DND-41 (cell line): ENCODE measurements around the gene TMEM184A.

ENCODE experiments used
- EZH2 ChIP-seq: IDR thresholded peaks from 3 replicates; pipeline ENCODE4 v1.6.1; 2012; ENCODE audit warnings: borderline replicate concordance, low read depth, mild to moderate bottlenecking, moderate library complexity, low read length, inconsistent platforms; ENCODE audit not compliant: severe bottlenecking
- TF ChIP-seq, protein P1 (sequence below): IDR thresholded peaks from 2 replicates; pipeline ENCODE4 v1.5.1; 2012; ENCODE audit warnings: borderline replicate concordance, low read length, moderate library complexity, mild to moderate bottlenecking; ENCODE audit not compliant: poor library complexity, severe bottlenecking; ENCODE audit errors: extremely low read depth

DNA sequence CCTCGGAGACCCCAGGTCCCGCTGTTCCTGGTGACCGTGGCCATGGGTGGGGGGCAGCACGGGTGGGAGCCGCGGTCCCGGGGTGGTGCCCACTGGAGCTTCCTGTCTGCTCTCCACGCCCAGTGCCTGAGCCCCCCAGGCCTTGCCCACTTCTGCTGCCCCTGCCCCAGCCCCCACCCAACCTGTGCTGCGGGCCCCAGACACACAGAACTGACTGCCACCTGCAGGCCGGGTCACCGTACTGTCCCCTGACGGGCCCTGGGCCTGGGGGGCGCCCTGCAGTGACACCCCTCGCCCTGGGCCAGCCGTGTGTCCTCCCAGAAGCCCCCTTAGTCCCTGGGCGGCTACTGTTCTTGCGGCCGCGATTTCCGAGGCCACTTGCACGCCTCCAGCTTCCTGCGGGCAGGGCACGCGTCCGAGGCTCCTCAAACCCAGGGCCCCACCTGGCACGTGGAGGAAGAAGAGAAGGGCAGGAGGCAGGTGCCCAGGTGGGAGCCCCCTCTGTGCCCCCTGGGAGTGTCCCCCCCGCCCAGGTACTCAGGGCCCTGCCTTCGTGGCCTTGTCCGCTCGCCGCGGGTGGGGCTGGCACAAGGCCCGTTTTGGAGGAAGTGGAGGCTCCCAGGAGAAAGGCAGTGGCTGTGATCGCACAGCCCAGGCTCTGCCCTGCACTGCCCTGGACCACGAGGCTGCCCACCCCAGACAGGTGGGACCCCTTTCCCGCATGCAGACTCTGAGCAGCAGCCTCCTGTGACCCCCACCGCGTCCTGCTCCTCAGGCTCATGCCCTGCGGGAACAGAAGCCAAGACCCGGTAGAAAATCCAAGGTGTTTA, 10.4 kb downstream of the TMEM184A start:
- TF ChIP-seq, protein P1, sequence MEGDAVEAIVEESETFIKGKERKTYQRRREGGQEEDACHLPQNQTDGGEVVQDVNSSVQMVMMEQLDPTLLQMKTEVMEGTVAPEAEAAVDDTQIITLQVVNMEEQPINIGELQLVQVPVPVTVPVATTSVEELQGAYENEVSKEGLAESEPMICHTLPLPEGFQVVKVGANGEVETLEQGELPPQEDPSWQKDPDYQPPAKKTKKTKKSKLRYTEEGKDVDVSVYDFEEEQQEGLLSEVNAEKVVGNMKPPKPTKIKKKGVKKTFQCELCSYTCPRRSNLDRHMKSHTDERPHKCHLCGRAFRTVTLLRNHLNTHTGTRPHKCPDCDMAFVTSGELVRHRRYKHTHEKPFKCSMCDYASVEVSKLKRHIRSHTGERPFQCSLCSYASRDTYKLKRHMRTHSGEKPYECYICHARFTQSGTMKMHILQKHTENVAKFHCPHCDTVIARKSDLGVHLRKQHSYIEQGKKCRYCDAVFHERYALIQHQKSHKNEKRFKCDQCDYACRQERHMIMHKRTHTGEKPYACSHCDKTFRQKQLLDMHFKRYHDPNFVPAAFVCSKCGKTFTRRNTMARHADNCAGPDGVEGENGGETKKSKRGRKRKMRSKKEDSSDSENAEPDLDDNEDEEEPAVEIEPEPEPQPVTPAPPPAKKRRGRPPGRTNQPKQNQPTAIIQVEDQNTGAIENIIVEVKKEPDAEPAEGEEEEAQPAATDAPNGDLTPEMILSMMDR, result no peak
- TF ChIP-seq EZH2, result no peak
